HG03060 (cell line): ENCODE measurements around the gene RAP2A.

ENCODE experiments used
- ATAC-seq: cut with Tn5 transposase; IDR thresholded peaks from one replicate; pipeline ENCODE4 v1.9.1; 2021; ENCODE audit warnings: low read depth, moderate number of reproducible peaks; ENCODE audit not compliant: unreplicated experiment

The RAP2A gene

GRCh38 chr13:97445522-97446187, 11.7 kb downstream of the RAP2A start:
- ATAC-seq: no peak

GRCh38 chr13:97446448-97446847, 12.5 kb downstream of the RAP2A start:
- ATAC-seq: no peak

GRCh38 chr13:97448503-97449251, 14.7 kb downstream of the RAP2A start:
- ATAC-seq: peak; percentile 44

GRCh38 chr13:97454699-97455098, 20.7 kb downstream of the RAP2A start:
- ATAC-seq: no peak

- ATAC-seq: no peak
These were observed 22.1 kb downstream of the RAP2A start for GRCh38 chr13:97456047-97456446.

GRCh38 chr13:97459215-97459777, 25.3 kb downstream of the RAP2A start:
- no peak for ATAC-seq

GRCh38 chr13:97460004-97460775, 26.2 kb downstream of the RAP2A start:
- ATAC-seq: peak; percentile 94

- ATAC-seq: no peak
These were observed 26.9 kb downstream of the RAP2A start for GRCh38 chr13:97460853-97461252.

GRCh38 chr13:97464561-97464960, 30.6 kb downstream of the RAP2A start:
- ATAC-seq: no peak

GRCh38 chr13:97466722-97467121, 32.8 kb downstream of the RAP2A start:
- no peak for ATAC-seq

GRCh38 chr13:97468331-97468730, 34.4 kb downstream of the RAP2A start:
- ATAC-seq: no peak

- ATAC-seq: no peak
These were observed 37.7 kb downstream of the RAP2A start for GRCh38 chr13:97471711-97472110.

- no peak for ATAC-seq
These were observed 40.5 kb downstream of the RAP2A start for GRCh38 chr13:97474349-97474980.

GRCh38 chr13:97475011-97475410, 41.0 kb downstream of the RAP2A start:
- ATAC-seq: no peak

GRCh38 chr13:97477844-97478243, 43.9 kb downstream of the RAP2A start:
- no peak for ATAC-seq

- ATAC-seq: no peak
These were observed 44.3 kb downstream of the RAP2A start for GRCh38 chr13:97478247-97478646.

- ATAC-seq: no peak
These were observed 49.5 kb downstream of the RAP2A start for GRCh38 chr13:97483465-97483864.

- no peak for ATAC-seq
These were observed 50.3 kb downstream of the RAP2A start for GRCh38 chr13:97484301-97484700.

- ATAC-seq: no peak
These were observed 51.4 kb downstream of the RAP2A start for GRCh38 chr13:97485320-97485719.

- no peak for ATAC-seq
These were observed 56.8 kb downstream of the RAP2A start for GRCh38 chr13:97490702-97491307.
